KMS-11 (cell line): Measurements from ENCODE around the gene ITPRIPL1.
A peak's percentile ranks its signal among the peaks of the same experiment; 100 is the strongest.

ENCODE experiments used
- H2AFZ ChIP-seq: fragments of 200-600 bp; sonication (generic); 2 replicates; pipeline ENCODE4 v1.6.1; 2016; ENCODE audit warnings: antibody characterized with exemption, mixed run types, low read depth
- H3K27ac ChIP-seq: fragments of 200-600 bp; sonication (generic); 2 replicates; pipeline ENCODE4 v1.6.1; 2016; ENCODE audit warnings: mild to moderate bottlenecking, mixed run types
- H3K27me3 ChIP-seq: fragments of 200-600 bp; sonication (generic); 2 replicates; pipeline ENCODE4 v1.6.1; 2017; ENCODE audit warnings: mild to moderate bottlenecking, low read depth, mixed run types, moderate library complexity; ENCODE audit not compliant: insufficient read depth
- H3K36me3 ChIP-seq: fragments of 200-600 bp; sonication (generic); 2 replicates; pipeline ENCODE4 v1.6.1; 2017; ENCODE audit warnings: mild to moderate bottlenecking, mixed run types; ENCODE audit not compliant: insufficient read depth
- H3K4me1 ChIP-seq: fragments of 200-600 bp; sonication (generic); 2 replicates; pipeline ENCODE4 v1.6.1; 2016; ENCODE audit warnings: mild to moderate bottlenecking, low read depth, mixed run types; ENCODE audit not compliant: poor library complexity, severe bottlenecking
- H3K4me2 ChIP-seq: fragments of 200-600 bp; sonication (generic); 2 replicates; pipeline ENCODE4 v1.7.0; 2016; ENCODE audit warnings: mild to moderate bottlenecking, mixed run types
- H3K4me3 ChIP-seq: fragments of 200-600 bp; sonication (generic); IDR thresholded peaks from 2 replicates; pipeline ENCODE4 v1.6.1; 2017; ENCODE audit warnings: low read depth, low read length, mixed read lengths; ENCODE audit not compliant: insufficient read depth
- H3K79me2 ChIP-seq: fragments of 200-600 bp; sonication (generic); 2 replicates; pipeline ENCODE4 v1.6.1; 2016; ENCODE audit warnings: low read depth, mixed run types; ENCODE audit not compliant: insufficient read depth
- H3K9ac ChIP-seq: fragments of 200-600 bp; sonication (generic); 2 replicates; pipeline ENCODE4 v1.6.1; 2016; ENCODE audit warnings: mild to moderate bottlenecking, mixed run types
- H4K20me1 ChIP-seq: fragments of 200-600 bp; sonication (generic); 2 replicates; pipeline ENCODE4 v1.6.1; 2016; ENCODE audit warnings: mild to moderate bottlenecking, mixed run types; ENCODE audit not compliant: insufficient read depth
- TF ChIP-seq, protein P1 (sequence below): fragments of 200-600 bp; sonication (generic); conservative IDR thresholded peaks from 2 replicates; pipeline ENCODE4 v1.6.1; 2017; ENCODE audit warnings: low read depth, mild to moderate bottlenecking, antibody characterized with exemption, low read length, moderate library complexity, mixed read lengths

The ITPRIPL1 gene

DNA sequence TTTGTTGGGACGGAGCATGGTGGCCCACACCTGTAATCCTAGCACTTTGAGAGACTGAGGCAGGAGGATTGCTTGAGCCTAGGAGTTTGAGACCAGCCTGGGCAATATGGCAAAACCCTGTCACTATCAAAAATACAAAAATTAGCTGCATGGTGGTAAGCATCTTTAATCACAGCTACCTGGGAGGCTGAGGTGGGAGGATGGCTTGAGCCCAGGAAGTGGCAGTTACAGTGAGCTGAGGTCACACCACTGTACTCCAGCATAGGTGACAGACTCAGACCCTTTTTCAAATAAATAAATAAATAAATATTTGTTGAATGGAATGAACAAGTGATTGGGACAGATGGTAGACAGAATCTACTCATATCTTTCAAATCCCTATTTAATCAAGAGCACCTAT is 5.7 kb upstream of the ITPRIPL1 start:
- Histone ChIP-seq H3K9ac (no peak overlapping the region), H3K79me2 (no peaks in the 10 kb centered on the region), H4K20me1 (no peaks in the 10 kb centered on the region), H3K4me2 (no peak overlapping the region; the same call in 1 of the 2 replicates), H3K36me3 (no peaks in the 10 kb centered on the region), H3K27me3 (no peaks in the 10 kb centered on the region), H3K4me3 (no peak overlapping the region), H2AFZ (no peak overlapping the region), H3K27ac (no peak overlapping the region), H3K4me1 (peaks cover 39% of the 10 kb centered on the region)
- TF ChIP-seq, protein P1, sequence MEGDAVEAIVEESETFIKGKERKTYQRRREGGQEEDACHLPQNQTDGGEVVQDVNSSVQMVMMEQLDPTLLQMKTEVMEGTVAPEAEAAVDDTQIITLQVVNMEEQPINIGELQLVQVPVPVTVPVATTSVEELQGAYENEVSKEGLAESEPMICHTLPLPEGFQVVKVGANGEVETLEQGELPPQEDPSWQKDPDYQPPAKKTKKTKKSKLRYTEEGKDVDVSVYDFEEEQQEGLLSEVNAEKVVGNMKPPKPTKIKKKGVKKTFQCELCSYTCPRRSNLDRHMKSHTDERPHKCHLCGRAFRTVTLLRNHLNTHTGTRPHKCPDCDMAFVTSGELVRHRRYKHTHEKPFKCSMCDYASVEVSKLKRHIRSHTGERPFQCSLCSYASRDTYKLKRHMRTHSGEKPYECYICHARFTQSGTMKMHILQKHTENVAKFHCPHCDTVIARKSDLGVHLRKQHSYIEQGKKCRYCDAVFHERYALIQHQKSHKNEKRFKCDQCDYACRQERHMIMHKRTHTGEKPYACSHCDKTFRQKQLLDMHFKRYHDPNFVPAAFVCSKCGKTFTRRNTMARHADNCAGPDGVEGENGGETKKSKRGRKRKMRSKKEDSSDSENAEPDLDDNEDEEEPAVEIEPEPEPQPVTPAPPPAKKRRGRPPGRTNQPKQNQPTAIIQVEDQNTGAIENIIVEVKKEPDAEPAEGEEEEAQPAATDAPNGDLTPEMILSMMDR = no peak

- Histone ChIP-seq H4K20me1 (no peaks in the 10 kb centered on the region), H3K4me1 (peaks cover 45% of the 10 kb centered on the region), H3K4me2 (peak overlapping the region; percentile 58), H3K9ac (peak overlapping the region; percentile 69; the same call in 1 of the 2 replicates), H3K79me2 (no peaks in the 10 kb centered on the region), H3K27ac (peak overlapping the region; percentile 79; the same call in 1 of the 2 replicates), H3K4me3 (no peak overlapping the region), H3K36me3 (no peaks in the 10 kb centered on the region), H2AFZ (peak overlapping the region; percentile 89), H3K27me3 (no peaks in the 10 kb centered on the region)
- TF ChIP-seq, protein P1 = no peak
Measured at GRCh38 chr2:96320326-96320725, 4.8 kb upstream of the ITPRIPL1 start.

DNA sequence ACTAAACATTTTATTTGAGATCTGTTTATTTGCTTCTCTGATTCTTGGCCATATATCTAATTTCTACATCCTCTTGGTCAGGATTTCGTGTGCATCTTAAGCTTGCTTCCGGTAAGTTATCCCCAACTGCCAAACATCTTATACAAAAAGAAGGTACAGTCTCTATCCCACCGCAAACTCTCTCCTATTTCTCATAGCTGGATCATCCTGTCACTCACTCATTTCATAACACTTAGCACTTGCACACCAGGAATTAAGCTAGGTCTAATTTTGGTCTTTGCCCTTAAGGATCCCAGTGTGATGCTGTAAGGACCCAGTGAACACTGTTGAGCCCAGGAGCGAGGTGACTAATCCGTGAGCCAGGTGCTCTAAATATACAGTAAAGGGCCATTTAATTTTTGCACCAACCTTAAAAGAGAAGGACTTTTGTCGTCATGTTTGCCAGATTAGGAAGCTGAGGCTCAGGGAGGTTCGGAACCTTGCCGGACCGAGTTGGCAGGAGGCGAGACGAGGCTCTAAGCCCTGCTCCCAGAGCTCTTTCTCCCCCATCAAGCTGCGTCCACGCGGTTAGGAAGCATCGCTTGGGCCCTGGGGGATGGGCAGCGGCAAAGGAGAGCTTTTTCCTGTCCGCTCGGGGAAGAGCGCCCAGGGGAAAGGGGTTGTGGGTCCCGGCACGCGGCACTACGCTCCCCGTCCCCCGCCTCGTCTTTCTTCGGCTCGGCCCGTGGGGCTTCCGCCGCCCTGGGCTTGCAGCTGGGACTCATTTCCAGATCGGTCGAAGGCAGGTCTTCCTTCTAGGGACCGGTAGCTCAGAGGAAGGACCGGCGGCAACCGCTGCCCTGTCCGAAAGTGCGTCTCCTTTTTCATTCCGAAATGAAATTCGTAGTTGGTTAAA is 4.1 kb upstream of the ITPRIPL1 start:
- no peaks in the 10 kb centered on the region; the same call in 1 of the 2 replicates for H3K79me2 ChIP-seq
- peak overlapping the region; percentile 89 for H2AFZ ChIP-seq
- peaks cover 45% of the 10 kb centered on the region for H3K4me1 ChIP-seq
- no peaks in the 10 kb centered on the region for H4K20me1 ChIP-seq
- peak overlapping the region; percentile 79 for H3K27ac ChIP-seq
- no peaks in the 10 kb centered on the region for H3K27me3 ChIP-seq
- peak overlapping the region; percentile 58 for H3K4me2 ChIP-seq
- H3K4me3 ChIP-seq = no peak overlapping the region
- no peaks in the 10 kb centered on the region for H3K36me3 ChIP-seq
- TF ChIP-seq, protein P1 = no peak
- peak overlapping the region; percentile 69 for H3K9ac ChIP-seq

- H3K27me3 ChIP-seq = no peaks in the 10 kb centered on the region
- H3K36me3 ChIP-seq = no peaks in the 10 kb centered on the region
- no peak overlapping the region for H2AFZ ChIP-seq
- peak overlapping the region; percentile 63; the same call in 1 of the 2 replicates for H3K4me2 ChIP-seq
- TF ChIP-seq, protein P1 = no peak
- H3K27ac ChIP-seq = no peak overlapping the region
- H3K4me3 ChIP-seq = no peak overlapping the region
- no peaks in the 10 kb centered on the region; the same call in 1 of the 2 replicates for H3K79me2 ChIP-seq
- H3K9ac ChIP-seq = no peak overlapping the region
- no peaks in the 10 kb centered on the region for H4K20me1 ChIP-seq
- H3K4me1 ChIP-seq = peaks cover 50% of the 10 kb centered on the region
Measured at GRCh38 chr2:96323849-96324248, 1.3 kb upstream of the ITPRIPL1 start.
